B cell (primary cell): Measurements from ENCODE around the gene ZNF669. TPM values are rescaled to one million over a fixed set of nuclear protein-coding genes. Genes with fewer than 3 reads are reported as not detected.
A peak's percentile ranks its signal among the peaks of the same experiment; 100 is the strongest.
"Not testable (repeated sequence)": the region's sequence is repeated elsewhere in the genome, so short reads cannot be mapped to it uniquely, and the experiment has no call there.

Source experiments
- ATAC-seq: fragments of 200-7000 bp; cut with Tn5 transposase; one replicate; pipeline ENCODE4 v1.10.0; 2021; ENCODE audit warnings: low read depth, mild to moderate bottlenecking, moderate number of reproducible peaks, moderate library complexity
- CTCF ChIA-PET: fragments of 350-600 bp; sonication (Branson Sonifier 250); formaldehyde crosslinking; loops from one replicate; lab custom pipeline; 2021; ENCODE audit warnings: antibody characterized with exemption, inconsistent platforms; lab: Charles Lee
- POLR2A ChIA-PET: fragments of 350-600 bp; sonication (Branson Sonifier 250); formaldehyde crosslinking; loops from one replicate; lab custom pipeline; 2021; ENCODE audit warnings: antibody characterized with exemption; lab: Charles Lee
- DNase-seq: peaks from one replicate; pipeline ENCODE4 v3.0.0; 2013
- H2AFZ ChIP-seq: 2 replicates; pipeline ENCODE4 v1.6.1; 2012; ENCODE audit warnings: mild to moderate bottlenecking, low read depth, low read length; ENCODE audit not compliant: insufficient read depth, poor library complexity, severe bottlenecking
- H3K27ac ChIP-seq, 2 donors: 1 replicate in 1 of 2; 2 replicates in 1 of 2; pipeline ENCODE4 v1.5.1; 2012 to 2013; ENCODE audit warnings: low read length in 2 of 2, mild to moderate bottlenecking in 2 of 2, moderate library complexity in 1 of 2
- H3K27me3 ChIP-seq, 4 experiments: fragments of 200-600 bp in 1 of 4; sonication (generic) in 1 of 4; replicated peaks in 1 of 4; 1 replicate in 2 of 4; 2 replicates in 2 of 4; pipeline versions ENCODE4 v1.6.1 to v1.7.0; 2013 to 2016; ENCODE audit warnings: low read length in 3 of 4, mild to moderate bottlenecking in 2 of 4, mixed read lengths in 1 of 4, moderate library complexity in 1 of 4; ENCODE audit not compliant: insufficient read depth in 4 of 4, control insufficient read depth in 3 of 4; ENCODE audit errors: control extremely low read depth in 1 of 4
- H3K36me3 ChIP-seq, 2 experiments: replicated peaks in 1 of 2; 1 replicate in 1 of 2; 2 replicates in 1 of 2; pipeline versions ENCODE4 v1.6.1 to v1.7.1; 2013; ENCODE audit warnings: low read length in 1 of 2; ENCODE audit not compliant: insufficient read depth in 2 of 2, control insufficient read depth in 1 of 2; ENCODE audit errors: control extremely low read depth in 1 of 2, extremely low read depth in 1 of 2
- H3K4me1 ChIP-seq, 2 donors: fragments of 200-600 bp in 1 of 2; sonication (generic) in 1 of 2; 1 replicate in 1 of 2; 2 replicates in 1 of 2; pipeline versions ENCODE4 v1.5.1 to v1.6.1; 2013 to 2017; ENCODE audit warnings: low read length in 2 of 2; ENCODE audit not compliant: control insufficient read depth in 2 of 2, insufficient read depth in 2 of 2
- H3K4me2 ChIP-seq: replicated peaks from 2 replicates; pipeline ENCODE3; 2012; ENCODE audit warnings: mild to moderate bottlenecking, low read depth, low read length; ENCODE audit not compliant: poor library complexity, severe bottlenecking
- H3K4me3 ChIP-seq, 5 experiments: fragments of 200-600 bp in 1 of 5; sonication (generic) in 1 of 5; 1 replicate in 3 of 5; 2 replicates in 2 of 5; pipeline versions ENCODE4 v1.5.1 to v1.7.0; 2011 to 2016; ENCODE audit warnings: low read length in 4 of 5, mild to moderate bottlenecking in 4 of 5, low read depth in 2 of 5, control low read depth in 1 of 5, moderate library complexity in 1 of 5; ENCODE audit not compliant: insufficient read depth in 1 of 5; ENCODE audit errors: control extremely low read depth in 1 of 5, extremely low read depth in 1 of 5
- H3K79me2 ChIP-seq: fragments of 200-600 bp; sonication (generic); one replicate; pipeline ENCODE4 v1.6.0; 2016; ENCODE audit warnings: low read length; ENCODE audit not compliant: control insufficient read depth, insufficient read depth
- H3K9ac ChIP-seq: fragments of 200-600 bp; sonication (generic); 2 replicates; pipeline ENCODE4 v1.6.1; 2017; ENCODE audit warnings: mild to moderate bottlenecking, low read length, moderate library complexity
- H3K9me3 ChIP-seq, 3 donors: one replicate each; pipeline versions ENCODE4 v1.6.1 to v1.7.1; 2013; ENCODE audit warnings: low read length in 2 of 3; ENCODE audit not compliant: control insufficient read depth in 2 of 3, insufficient read depth in 1 of 3; ENCODE audit errors: control extremely low read depth in 1 of 3
- H4K20me1 ChIP-seq: 2 replicates; pipeline ENCODE4 v1.6.0; 2012; ENCODE audit warnings: mild to moderate bottlenecking, low read length; ENCODE audit not compliant: insufficient read depth, control insufficient read depth, poor library complexity, severe bottlenecking
- H3K27ac Mint-ChIP-seq: one replicate; pipeline ENCODE4 v1.8.0; 2021; ENCODE audit warnings: mixed read lengths
- H3K27me3 Mint-ChIP-seq: one replicate; pipeline ENCODE4 v1.8.0; 2021; ENCODE audit warnings: mixed read lengths
- H3K4me1 Mint-ChIP-seq: one replicate; pipeline ENCODE4 v1.8.0; 2021; ENCODE audit warnings: mixed read lengths
- H3K4me3 Mint-ChIP-seq: one replicate; pipeline ENCODE4 v1.8.0; 2021; ENCODE audit warnings: mixed read lengths
- H3K9me3 Mint-ChIP-seq: one replicate; pipeline ENCODE4 v1.8.0; 2022; ENCODE audit warnings: mixed read lengths; ENCODE audit not compliant: insufficient read depth
- CTCF ChIP-seq: fragments of 200-600 bp; IDR thresholded peaks from one replicate; pipeline ENCODE4 v1.8.0; 2022; ENCODE audit warnings: antibody characterized with exemption, mild to moderate bottlenecking
- EZH2 ChIP-seq: IDR thresholded peaks from 2 replicates; pipeline ENCODE4 v1.6.1; 2012; ENCODE audit warnings: borderline replicate concordance, low read depth, mild to moderate bottlenecking, moderate library complexity, low read length; ENCODE audit not compliant: insufficient read depth, poor library complexity, severe bottlenecking
- WGBS: methylation state at CpG from one replicate; pipeline ENCODE4 v1.1.5; 2013; ENCODE audit warnings: missing lambda C conversion rate; ENCODE audit not compliant: insufficient coverage; 5-methylcytosine and 5-hydroxymethylcytosine counted together
- intact Hi-C: fragments of 100-400 bp; cut with micrococcal nuclease; formaldehyde crosslinking; loops from one replicate; pipeline ENCODE4 v1.10.0; 2022
- polyA plus RNA-seq: library from polyadenylated mRNA; depleted of rRNA; stranded (reverse); fragments of >200 nt; gene quantifications from 2 replicates; pipeline ENCODE4 v1.2.3, GENCODE V29; 2012
- total RNA-seq, 2 donors: library from RNA; stranded (reverse); fragments of 120-200 nt in 1 of 2; gene quantifications; 1 replicate in 1 of 2; 2 replicates in 1 of 2; pipeline versions ENCODE4 v1.2.3 to v1.2.4, GENCODE V29; 2013 to 2022

The ZNF669 gene
- total and polyA plus RNA-seq, 2 donors (not counting 1 experiment from before 2014, with no cell fraction given) = 16.3 to 20.8 TPM

- H2AFZ ChIP-seq, H3K79me2 ChIP-seq, H4K20me1 ChIP-seq, H3K4me3 ChIP-seq, H3K36me3 ChIP-seq, H3K27ac Mint-ChIP-seq, H3K9me3 Mint-ChIP-seq, H3K27me3 ChIP-seq, H3K27ac ChIP-seq, H3K4me3 Mint-ChIP-seq, DNase-seq, H3K4me1 Mint-ChIP-seq, H3K4me1 ChIP-seq, CTCF ChIA-PET, POLR2A ChIA-PET, H3K27me3 Mint-ChIP-seq, intact Hi-C loops, H3K9ac ChIP-seq, H3K4me2 ChIP-seq: not testable (repeated sequence)
- H3K9me3 ChIP-seq = peaks cover 2 to 13% (median 5%) of the 10 kb centered on the region in 3 donors
- peak; percentile 99 for ATAC-seq
- no CpG with 5 or more reads among the region's 25 CpGs for WGBS
Observed at GRCh38 chr1:247126166-247126565, 22.0 kb upstream of the ZNF669 start.

GRCh38 chr1:247121382-247121781 lies 17.2 kb upstream of the ZNF669 start:
- Mint-ChIP-seq H3K27me3 (no peaks in the 10 kb centered on the region), H3K4me3 (no peak overlapping the region), H3K27ac (no peak overlapping the region), H3K9me3 (peaks cover 2% of the 10 kb centered on the region), H3K4me1 (no peaks in the 10 kb centered on the region)
- ATAC-seq = no peak
- Histone ChIP-seq H3K9ac (no peak overlapping the region), H3K27me3 (no peaks in the 10 kb centered on the region), H3K4me3 (no peak overlapping the region), H3K27ac (no peak overlapping the region), H4K20me1 (no peaks in the 10 kb centered on the region), H3K4me1 (no peaks in the 10 kb centered on the region), H3K9me3 (peaks cover 0 to 23% (median 5%) of the 10 kb centered on the region in 3 donors), H3K4me2 (no peak overlapping the region), H3K79me2 (no peaks in the 10 kb centered on the region), H2AFZ (no peak overlapping the region), H3K36me3 (no peaks in the 10 kb centered on the region)
- TF ChIP-seq EZH2 (no peak), CTCF (no peak)
- ChIA-PET POLR2A (no interaction called here), CTCF (no interaction called here)
- no peak for DNase-seq
- 60% methylated on average over 2 of the region's 6 CpGs for WGBS
- intact Hi-C loops = no loop called here

GRCh38 chr1:247120408-247120668 lies 16.2 kb upstream of the ZNF669 start:
- H4K20me1 ChIP-seq, H3K4me3 Mint-ChIP-seq, H3K4me3 ChIP-seq, H3K4me1 ChIP-seq, H3K27ac ChIP-seq, H3K9ac ChIP-seq, ATAC-seq, POLR2A ChIA-PET, H3K27me3 Mint-ChIP-seq, H3K27ac Mint-ChIP-seq, H3K27me3 ChIP-seq, CTCF ChIA-PET, DNase-seq, H3K9me3 Mint-ChIP-seq, H3K4me2 ChIP-seq, H3K36me3 ChIP-seq, H3K79me2 ChIP-seq, H3K4me1 Mint-ChIP-seq, H2AFZ ChIP-seq, intact Hi-C loops: not testable (repeated sequence)
- H3K9me3 ChIP-seq = peaks cover 0 to 24% (median 5%) of the 10 kb centered on the region in 3 donors
- WGBS = 100% methylated on average over 1 of the region's 4 CpGs
